HUES64 (cell line): ENCODE results near the gene ZNF648.

Experiments
- H3K27ac ChIP-seq: 2 replicates; pipeline ENCODE4 v1.7.0; 2013; ENCODE audit warnings: low read depth, low read length, inconsistent platforms
- H3K27me3 ChIP-seq: 2 replicates; pipeline ENCODE4 v1.6.1; 2013; ENCODE audit warnings: mild to moderate bottlenecking, low read length; ENCODE audit not compliant: insufficient read depth
- H3K36me3 ChIP-seq: 2 replicates; pipeline ENCODE4 v1.6.1; 2013; ENCODE audit warnings: mild to moderate bottlenecking, low read length; ENCODE audit not compliant: insufficient read depth
- H3K4me1 ChIP-seq: 2 replicates; pipeline ENCODE4 v1.6.1; 2013; ENCODE audit warnings: mild to moderate bottlenecking, low read length, moderate library complexity; ENCODE audit not compliant: insufficient read depth
- H3K4me3 ChIP-seq: 2 replicates; pipeline ENCODE4 v1.5.1; 2013; ENCODE audit warnings: mild to moderate bottlenecking, low read length, moderate library complexity
- H3K9ac ChIP-seq: 2 replicates; pipeline ENCODE4 v1.6.1; 2013; ENCODE audit warnings: mild to moderate bottlenecking, low read depth, low read length
- H3K9me3 ChIP-seq: 2 replicates; pipeline ENCODE4 v1.6.1; 2013; ENCODE audit warnings: low read depth, low read length; ENCODE audit not compliant: insufficient read depth
- WGBS: fragments of 150-250, 120-280 bp; methylation state at CpG from one replicate; pipeline ENCODE4 v1.1.7; 2013; ENCODE audit warnings: missing lambda C conversion rate; 5-methylcytosine and 5-hydroxymethylcytosine counted together

ZNF648 gene

DNA sequence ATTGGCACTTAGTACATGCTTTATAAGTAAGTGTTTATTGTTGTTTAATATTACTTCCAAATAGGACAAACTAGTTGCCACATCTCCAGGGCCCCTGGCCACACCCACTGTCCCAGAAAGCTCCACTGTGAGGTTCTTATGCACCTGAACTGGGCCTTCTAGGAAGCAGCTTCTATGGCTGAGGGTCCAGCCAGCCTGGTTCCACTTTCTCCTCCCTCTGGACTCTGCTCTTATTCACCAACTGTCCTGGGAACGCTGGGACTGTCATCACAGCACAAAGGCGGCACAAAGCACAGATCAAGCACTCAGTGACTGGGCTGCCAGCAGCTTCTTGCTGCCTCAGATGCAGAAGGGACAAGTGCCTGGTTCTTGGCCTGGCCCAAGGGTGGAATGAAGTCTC lies 29.6 kb upstream of the ZNF648 start:
- Histone ChIP-seq H3K27me3 (no peaks in the 10 kb centered on the region), H3K9ac (no peak overlapping the region), H3K4me3 (no peak overlapping the region), H3K9me3 (no peaks in the 10 kb centered on the region), H3K27ac (no peak overlapping the region), H3K4me1 (no peaks in the 10 kb centered on the region), H3K36me3 (no peaks in the 10 kb centered on the region)
- 90% methylated on average over 2 of the region's 2 CpGs for WGBS

- Histone ChIP-seq H3K36me3 (no peaks in the 10 kb centered on the region), H3K9ac (no peak overlapping the region), H3K4me3 (no peak overlapping the region), H3K9me3 (no peaks in the 10 kb centered on the region), H3K4me1 (peaks cover 10% of the 10 kb centered on the region), H3K27me3 (no peaks in the 10 kb centered on the region), H3K27ac (no peak overlapping the region)
- 78% methylated on average over 6 of the region's 6 CpGs for WGBS
Observed at GRCh38 chr1:182087719-182088350, 26.3 kb upstream of the ZNF648 start.

GRCh38 chr1:182087304-182087703 lies 25.8 kb upstream of the ZNF648 start:
- no peak overlapping the region for H3K4me3 ChIP-seq
- no peak overlapping the region for H3K27ac ChIP-seq
- H3K9me3 ChIP-seq = no peaks in the 10 kb centered on the region
- no peaks in the 10 kb centered on the region for H3K36me3 ChIP-seq
- H3K9ac ChIP-seq = no peak overlapping the region
- 100% methylated on average over 2 of the region's 2 CpGs for WGBS
- no peaks in the 10 kb centered on the region for H3K27me3 ChIP-seq
- peaks cover 10% of the 10 kb centered on the region for H3K4me1 ChIP-seq

GRCh38 chr1:182086620-182087019 lies 25.1 kb upstream of the ZNF648 start:
- H3K9ac ChIP-seq = no peak overlapping the region
- H3K27me3 ChIP-seq = no peaks in the 10 kb centered on the region
- H3K9me3 ChIP-seq = no peaks in the 10 kb centered on the region
- WGBS = 95% methylated on average over 7 of the region's 7 CpGs
- H3K36me3 ChIP-seq = no peaks in the 10 kb centered on the region
- H3K4me1 ChIP-seq = peaks cover 10% of the 10 kb centered on the region
- H3K27ac ChIP-seq = no peak overlapping the region
- no peak overlapping the region for H3K4me3 ChIP-seq

- Histone ChIP-seq H3K9ac (no peak overlapping the region), H3K4me3 (no peak overlapping the region), H3K36me3 (no peaks in the 10 kb centered on the region), H3K4me1 (peaks cover 10% of the 10 kb centered on the region), H3K27me3 (no peaks in the 10 kb centered on the region), H3K9me3 (no peaks in the 10 kb centered on the region), H3K27ac (no peak overlapping the region)
- whole genome bisulfite sequencing = 86% methylated on average over 8 of the region's 8 CpGs
Observed at GRCh38 chr1:182086136-182086535, 24.6 kb upstream of the ZNF648 start.

- no peaks in the 10 kb centered on the region for H3K36me3 ChIP-seq
- no peaks in the 10 kb centered on the region for H3K27me3 ChIP-seq
- H3K4me1 ChIP-seq = peaks cover 10% of the 10 kb centered on the region
- no peaks in the 10 kb centered on the region for H3K9me3 ChIP-seq
- 94% methylated on average over 6 of the region's 6 CpGs for WGBS
- H3K9ac ChIP-seq = no peak overlapping the region
- no peak overlapping the region for H3K4me3 ChIP-seq
- no peak overlapping the region for H3K27ac ChIP-seq
Observed at GRCh38 chr1:182085726-182086125, 24.2 kb upstream of the ZNF648 start.

GRCh38 chr1:182084487-182085316 lies 23.2 kb upstream of the ZNF648 start:
- H3K36me3 ChIP-seq = no peaks in the 10 kb centered on the region
- H3K4me3 ChIP-seq = no peak overlapping the region
- H3K9me3 ChIP-seq = no peaks in the 10 kb centered on the region
- 13% methylated on average over 8 of the region's 8 CpGs for WGBS
- no peak overlapping the region for H3K9ac ChIP-seq
- H3K4me1 ChIP-seq = peaks cover 10% of the 10 kb centered on the region
- no peaks in the 10 kb centered on the region for H3K27me3 ChIP-seq
- peak overlapping the region; percentile 23; the same call in 1 of the 2 replicates for H3K27ac ChIP-seq

DNA sequence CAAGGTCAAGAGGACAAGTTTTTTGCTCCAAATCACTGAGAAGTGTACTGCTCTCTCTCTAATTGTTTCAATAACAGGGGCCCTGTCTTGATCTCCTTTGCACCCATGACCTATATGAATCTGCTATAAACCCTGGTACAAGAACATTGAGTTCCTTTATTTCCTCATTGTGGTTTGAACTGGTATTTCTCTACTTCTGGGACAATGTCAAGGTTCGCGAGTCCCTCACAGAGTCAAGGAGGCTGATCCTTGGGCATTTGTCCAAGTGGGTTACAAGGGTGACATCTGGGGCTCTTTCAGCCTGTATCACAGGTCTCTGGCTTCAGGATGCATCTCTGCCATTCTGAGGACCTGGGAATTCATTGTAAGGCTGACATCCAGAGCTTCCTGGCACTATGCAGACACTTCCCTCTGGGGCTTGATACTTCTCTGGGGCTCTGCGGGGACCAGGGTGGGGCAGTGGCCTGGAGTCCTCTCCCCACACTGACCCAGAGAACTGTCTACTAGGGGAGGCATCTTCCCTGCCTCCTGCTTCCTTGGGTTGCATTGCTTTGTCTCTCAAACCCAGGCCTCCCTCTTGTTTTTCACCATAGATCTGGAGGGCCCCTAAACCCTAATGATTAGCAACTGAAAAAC lies 22.5 kb upstream of the ZNF648 start:
- H3K4me3 ChIP-seq = no peak overlapping the region
- peak overlapping the region; percentile 42; the same call in 1 of the 2 replicates for H3K27ac ChIP-seq
- 97% methylated on average over 3 of the region's 3 CpGs for WGBS
- no peaks in the 10 kb centered on the region for H3K27me3 ChIP-seq
- no peak overlapping the region for H3K9ac ChIP-seq
- H3K4me1 ChIP-seq = peaks cover 10% of the 10 kb centered on the region
- H3K9me3 ChIP-seq = no peaks in the 10 kb centered on the region
- no peaks in the 10 kb centered on the region for H3K36me3 ChIP-seq

DNA sequence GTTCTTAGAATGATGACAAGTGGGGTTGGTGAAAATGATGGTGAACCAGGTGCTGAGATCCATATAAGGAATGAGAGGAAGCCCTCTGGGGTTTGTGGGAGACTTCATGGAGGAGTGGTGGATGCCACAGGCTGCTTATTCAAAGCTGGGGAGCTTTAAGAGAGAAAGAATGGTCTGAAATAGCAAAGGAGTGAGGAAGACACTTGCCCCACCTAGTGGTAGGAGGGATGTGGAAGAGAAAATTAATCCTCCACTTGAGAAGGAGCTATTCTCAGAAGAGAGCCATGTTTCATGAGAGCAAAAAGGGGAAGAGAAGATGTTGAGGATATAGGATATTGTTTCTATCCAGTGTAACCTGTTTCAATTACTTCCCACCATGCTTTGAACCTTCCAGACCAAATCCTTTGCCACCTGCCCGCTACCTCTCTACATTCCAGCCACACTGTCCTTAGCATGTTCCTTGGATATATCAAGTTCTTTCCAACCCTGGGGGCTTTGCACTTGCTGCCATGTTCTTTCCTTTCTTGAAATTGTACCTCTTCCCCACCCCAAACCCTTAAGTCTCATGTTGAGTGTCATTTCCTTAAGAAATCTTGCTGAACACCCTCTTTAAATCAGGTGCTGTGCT lies 19.6 kb upstream of the ZNF648 start:
- Histone ChIP-seq H3K9me3 (no peaks in the 10 kb centered on the region), H3K4me3 (no peak overlapping the region), H3K9ac (no peak overlapping the region), H3K4me1 (peaks cover 10% of the 10 kb centered on the region), H3K27me3 (no peaks in the 10 kb centered on the region), H3K27ac (no peak overlapping the region), H3K36me3 (no peaks in the 10 kb centered on the region)
- WGBS = 95% methylated on average over 1 of the region's 1 CpG

DNA sequence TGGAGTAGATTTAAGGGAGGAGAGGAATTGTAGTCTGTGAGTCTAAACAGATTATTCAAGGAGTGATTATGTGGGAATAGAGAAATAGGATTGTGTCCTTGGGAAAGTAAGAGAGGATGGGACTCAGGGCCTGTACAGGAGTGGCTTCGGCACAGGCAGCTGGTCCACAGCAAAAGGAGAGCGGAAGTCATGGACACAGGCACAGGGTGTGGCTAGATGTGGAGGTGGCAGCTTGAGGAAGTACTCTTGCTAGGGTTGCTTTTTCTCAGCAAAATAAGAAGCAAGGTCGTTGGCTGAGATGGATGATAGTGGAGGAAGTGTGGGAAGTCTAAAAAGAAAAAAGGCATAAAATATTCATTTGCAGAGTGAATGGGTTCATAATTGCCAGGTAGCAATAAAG lies 18.5 kb upstream of the ZNF648 start:
- Histone ChIP-seq H3K36me3 (no peaks in the 10 kb centered on the region), H3K9me3 (no peaks in the 10 kb centered on the region), H3K9ac (no peak overlapping the region), H3K4me1 (peaks cover 10% of the 10 kb centered on the region), H3K27me3 (no peaks in the 10 kb centered on the region), H3K4me3 (no peak overlapping the region), H3K27ac (no peak overlapping the region)
- 79% methylated on average over 3 of the region's 3 CpGs for WGBS

DNA sequence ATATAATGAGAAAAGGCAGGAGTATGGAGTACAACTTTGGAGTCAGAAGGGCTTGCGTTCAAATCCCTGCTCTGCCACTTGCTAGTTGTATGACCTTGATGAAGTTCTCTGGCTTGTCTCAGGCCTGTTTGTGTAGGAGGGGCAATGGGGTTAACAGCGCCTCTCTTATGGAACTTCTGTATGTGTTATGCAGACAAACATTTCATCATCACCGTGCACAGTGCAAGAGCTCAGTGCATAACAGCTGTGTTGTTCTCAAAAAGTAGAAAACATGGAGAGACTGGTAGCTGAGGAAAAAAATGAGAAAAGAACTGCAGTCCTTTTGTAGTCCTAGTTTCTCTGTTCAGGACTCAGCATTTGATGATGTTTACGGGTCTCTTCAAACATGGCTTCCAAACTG lies 10.4 kb upstream of the ZNF648 start:
- 97% methylated on average over 4 of the region's 4 CpGs for WGBS

More for the DNA sequence above, 10.4 kb upstream of the ZNF648 start:
- no peak overlapping the region for H3K4me3 ChIP-seq
- H3K9ac ChIP-seq = no peak overlapping the region
- no peaks in the 10 kb centered on the region for H3K36me3 ChIP-seq
- H3K27me3 ChIP-seq = peaks cover 4% of the 10 kb centered on the region
- H3K9me3 ChIP-seq = no peaks in the 10 kb centered on the region
- no peak overlapping the region for H3K27ac ChIP-seq
- 0 out of 2 replicates have a peak, but pooled peaks cover 3% of the 10 kb centered on the region for H3K4me1 ChIP-seq
